ENCODE data around the gene TEK.

DNA sequence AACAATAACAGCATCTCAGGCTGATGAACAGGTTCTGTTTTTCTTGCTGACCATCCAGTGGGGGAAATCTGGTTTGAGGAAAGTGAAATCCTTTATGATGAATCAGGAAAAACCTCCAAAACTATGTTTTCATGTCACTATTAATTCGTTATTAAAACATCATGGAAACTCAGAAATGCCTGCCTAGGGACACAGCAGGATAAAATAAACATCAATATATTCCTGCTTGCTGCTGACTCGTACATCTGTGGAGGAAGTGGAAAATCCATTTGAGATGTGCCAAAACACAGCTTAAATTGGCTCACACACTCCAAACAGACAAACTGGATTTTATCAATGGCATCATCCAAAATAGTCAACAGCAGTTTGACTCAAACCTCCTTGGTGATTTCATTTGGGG is 53.0 kb downstream of the TEK start:
- no peak for TF ChIP-seq CTCF (conservative IDR thresholded peaks at IDR 0.05; ENCODE audit: low read depth in 2 of 2)
- TF ChIP-seq EZH2 (IDR thresholded peaks at IDR 0.05; ENCODE audit: low read depth, unreplicated experiment), result no peak
- TF ChIP-seq POLR2AphosphoS5 (IDR thresholded peaks at IDR 0.05; ENCODE audit: low read depth), result no peak
- TF ChIP-seq, protein P1, sequence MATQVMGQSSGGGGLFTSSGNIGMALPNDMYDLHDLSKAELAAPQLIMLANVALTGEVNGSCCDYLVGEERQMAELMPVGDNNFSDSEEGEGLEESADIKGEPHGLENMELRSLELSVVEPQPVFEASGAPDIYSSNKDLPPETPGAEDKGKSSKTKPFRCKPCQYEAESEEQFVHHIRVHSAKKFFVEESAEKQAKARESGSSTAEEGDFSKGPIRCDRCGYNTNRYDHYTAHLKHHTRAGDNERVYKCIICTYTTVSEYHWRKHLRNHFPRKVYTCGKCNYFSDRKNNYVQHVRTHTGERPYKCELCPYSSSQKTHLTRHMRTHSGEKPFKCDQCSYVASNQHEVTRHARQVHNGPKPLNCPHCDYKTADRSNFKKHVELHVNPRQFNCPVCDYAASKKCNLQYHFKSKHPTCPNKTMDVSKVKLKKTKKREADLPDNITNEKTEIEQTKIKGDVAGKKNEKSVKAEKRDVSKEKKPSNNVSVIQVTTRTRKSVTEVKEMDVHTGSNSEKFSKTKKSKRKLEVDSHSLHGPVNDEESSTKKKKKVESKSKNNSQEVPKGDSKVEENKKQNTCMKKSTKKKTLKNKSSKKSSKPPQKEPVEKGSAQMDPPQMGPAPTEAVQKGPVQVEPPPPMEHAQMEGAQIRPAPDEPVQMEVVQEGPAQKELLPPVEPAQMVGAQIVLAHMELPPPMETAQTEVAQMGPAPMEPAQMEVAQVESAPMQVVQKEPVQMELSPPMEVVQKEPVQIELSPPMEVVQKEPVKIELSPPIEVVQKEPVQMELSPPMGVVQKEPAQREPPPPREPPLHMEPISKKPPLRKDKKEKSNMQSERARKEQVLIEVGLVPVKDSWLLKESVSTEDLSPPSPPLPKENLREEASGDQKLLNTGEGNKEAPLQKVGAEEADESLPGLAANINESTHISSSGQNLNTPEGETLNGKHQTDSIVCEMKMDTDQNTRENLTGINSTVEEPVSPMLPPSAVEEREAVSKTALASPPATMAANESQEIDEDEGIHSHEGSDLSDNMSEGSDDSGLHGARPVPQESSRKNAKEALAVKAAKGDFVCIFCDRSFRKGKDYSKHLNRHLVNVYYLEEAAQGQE (IDR thresholded peaks at IDR 0.05; ENCODE audit: unreplicated experiment), result no peak
- no peak for TF ChIP-seq ZNF114 (CRISPR knock-in tag; IDR thresholded peaks at IDR 0.05)
- no peak for TF ChIP-seq JUNB (IDR thresholded peaks at IDR 0.05; ENCODE audit: unreplicated experiment)
- no peak for TF ChIP-seq EZH2phosphoT487 (IDR thresholded peaks at IDR 0.05; ENCODE audit: unreplicated experiment)
- TF ChIP-seq CREB1 (CRISPR knock-in tag; IDR thresholded peaks at IDR 0.05; ENCODE audit: low read depth), result no peak
- TF ChIP-seq ETS1 (IDR thresholded peaks at IDR 0.05), result no peak
- TF ChIP-seq NANOG (IDR thresholded peaks at IDR 0.05; ENCODE audit: borderline replicate concordance), result no peak
- no peak for TF ChIP-seq STAT1 (IDR thresholded peaks at IDR 0.05; ENCODE audit: unreplicated experiment)

All from GM23338 (cell line).